Fibroblast of lung (primary cell): ENCODE results near the gene COLEC12. TPM values are rescaled to one million over a fixed set of nuclear protein-coding genes. Genes with fewer than 3 reads are reported as not detected.

Experiments
- DNase-seq, 2 donors: peaks; one replicate each; pipeline versions ENCODE4 v3.0.0 to v3.0.0-alpha.2; 2010; ENCODE audit warnings: low read depth in 2 of 2
- H2AFZ ChIP-seq: 2 replicates; pipeline ENCODE4 v1.5.1; 2012; ENCODE audit warnings: low read length, control low read depth, inconsistent platforms
- H3K27ac ChIP-seq: 2 replicates; pipeline ENCODE4 v1.5.1; 2011; ENCODE audit warnings: low read length, control low read depth; ENCODE audit not compliant: insufficient read depth
- H3K27me3 ChIP-seq: 2 replicates; pipeline ENCODE4 v1.5.1; 2011; ENCODE audit warnings: mild to moderate bottlenecking, low read length; ENCODE audit not compliant: control insufficient read depth, insufficient read depth
- H3K36me3 ChIP-seq: 2 replicates; pipeline ENCODE4 v1.5.1; 2011; ENCODE audit warnings: low read length; ENCODE audit not compliant: control insufficient read depth, insufficient read depth
- H3K4me1 ChIP-seq: 2 replicates; pipeline ENCODE4 v1.5.1; 2011; ENCODE audit warnings: low read length; ENCODE audit not compliant: control insufficient read depth, insufficient read depth; ENCODE audit errors: extremely low read depth
- H3K4me2 ChIP-seq: 2 replicates; pipeline ENCODE4 v1.5.1; 2011; ENCODE audit warnings: low read length, control low read depth; ENCODE audit not compliant: insufficient read depth; ENCODE audit errors: extremely low read depth
- H3K4me3 ChIP-seq, 4 experiments: fragments of 200-600 bp in 1 of 4; sonication (generic) in 1 of 4; replicated peaks in 1 of 4; 2 replicates each; pipeline ENCODE4 v1.5.1; 2011 to 2016; ENCODE audit warnings: low read length in 4 of 4, low read depth in 3 of 4, mild to moderate bottlenecking in 3 of 4, control low read depth in 2 of 4, inconsistent platforms in 1 of 4, mixed read lengths in 1 of 4; ENCODE audit not compliant: insufficient read depth in 1 of 4; ENCODE audit errors: control extremely low read depth in 1 of 4
- H3K79me2 ChIP-seq: 2 replicates; pipeline ENCODE4 v1.5.1; 2012; ENCODE audit warnings: mild to moderate bottlenecking, low read length, inconsistent platforms; ENCODE audit not compliant: control insufficient read depth, insufficient read depth
- H3K9ac ChIP-seq: 2 replicates; pipeline ENCODE4 v1.5.1; 2011; ENCODE audit warnings: mild to moderate bottlenecking, low read length, control low read depth; ENCODE audit not compliant: insufficient read depth
- H3K9me3 ChIP-seq: 2 replicates; pipeline ENCODE4 v1.5.1; 2012; ENCODE audit warnings: low read depth, low read length; ENCODE audit not compliant: control insufficient read depth, insufficient read depth
- H4K20me1 ChIP-seq: 2 replicates; pipeline ENCODE4 v1.5.1; 2011; ENCODE audit warnings: low read length; ENCODE audit not compliant: control insufficient read depth, insufficient read depth; ENCODE audit errors: extremely low read depth
- EZH2 ChIP-seq: IDR thresholded peaks from 2 replicates; pipeline ENCODE4 v1.5.1; 2012; ENCODE audit warnings: low read length, control low read depth, mild to moderate bottlenecking; ENCODE audit errors: missing control alignments
- polyA plus RNA-seq, 2 donors: library from polyadenylated mRNA; depleted of rRNA in 1 of 2; stranded (reverse) in 1 of 2; unstranded in 1 of 2; fragments of >200 nt; gene quantifications; 2 replicates each; pipeline ENCODE4 v1.2.1, GENCODE V29; 2011 to 2012; ENCODE audit warnings: missing spikeins in 1 of 2
- total RNA-seq: library from RNA; depleted of rRNA; stranded (reverse); fragments of >200 nt; gene quantifications from 2 replicates; pipeline ENCODE4 v1.2.1, GENCODE V29; 2014
- TF ChIP-seq, protein P1 (sequence below), 2 donors: IDR thresholded peaks in 1 of 2; conservative IDR thresholded peaks in 1 of 2; 1 replicate in 1 of 2; 2 replicates in 1 of 2; pipeline ENCODE4 v1.5.1; 2011 to 2012; ENCODE audit warnings: low read length in 2 of 2, control low read depth in 1 of 2, inconsistent platforms in 1 of 2, low read depth in 1 of 2, mild to moderate bottlenecking in 1 of 2

COLEC12 gene
- total and polyA plus RNA-seq, 2 donors (not counting 1 experiment from before 2014, with no cell fraction given), result 20.0 to 24.8 TPM

DNA sequence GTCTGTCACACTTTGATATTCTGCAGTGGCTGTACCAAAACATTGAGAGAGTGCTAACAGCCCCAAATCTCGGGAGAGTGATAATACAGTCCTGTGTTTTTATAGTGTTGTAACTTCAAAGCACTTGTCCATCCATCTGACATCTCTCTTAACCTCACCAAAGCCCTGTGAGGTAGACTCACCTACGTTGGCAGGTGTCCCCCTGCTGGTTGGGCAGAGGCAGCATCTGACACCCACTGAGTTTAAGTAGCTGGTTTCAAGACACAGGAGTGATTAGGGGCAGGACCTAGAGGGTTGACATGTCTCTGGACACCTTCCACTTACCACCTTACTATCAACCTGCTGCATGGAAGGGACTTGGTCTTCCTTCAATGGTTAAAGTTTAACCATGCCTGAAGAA lies 22.9 kb downstream of the COLEC12 start:
- H3K27ac ChIP-seq, result no peak overlapping the region
- H4K20me1 ChIP-seq, result no peaks in the 10 kb centered on the region
- H3K4me1 ChIP-seq, result peaks cover 17% of the 10 kb centered on the region
- H3K9ac ChIP-seq, result no peak overlapping the region
- H3K9me3 ChIP-seq, result no peaks in the 10 kb centered on the region
- no peaks in the 10 kb centered on the region for H3K27me3 ChIP-seq
- DNase-seq, result no peak
- H3K4me3 ChIP-seq, result no peak overlapping the region
- H2AFZ ChIP-seq, result no peak overlapping the region
- no peaks in the 10 kb centered on the region for H3K79me2 ChIP-seq
- H3K4me2 ChIP-seq, result no peak overlapping the region
- H3K36me3 ChIP-seq, result no peaks in the 10 kb centered on the region
- TF ChIP-seq, protein P1, sequence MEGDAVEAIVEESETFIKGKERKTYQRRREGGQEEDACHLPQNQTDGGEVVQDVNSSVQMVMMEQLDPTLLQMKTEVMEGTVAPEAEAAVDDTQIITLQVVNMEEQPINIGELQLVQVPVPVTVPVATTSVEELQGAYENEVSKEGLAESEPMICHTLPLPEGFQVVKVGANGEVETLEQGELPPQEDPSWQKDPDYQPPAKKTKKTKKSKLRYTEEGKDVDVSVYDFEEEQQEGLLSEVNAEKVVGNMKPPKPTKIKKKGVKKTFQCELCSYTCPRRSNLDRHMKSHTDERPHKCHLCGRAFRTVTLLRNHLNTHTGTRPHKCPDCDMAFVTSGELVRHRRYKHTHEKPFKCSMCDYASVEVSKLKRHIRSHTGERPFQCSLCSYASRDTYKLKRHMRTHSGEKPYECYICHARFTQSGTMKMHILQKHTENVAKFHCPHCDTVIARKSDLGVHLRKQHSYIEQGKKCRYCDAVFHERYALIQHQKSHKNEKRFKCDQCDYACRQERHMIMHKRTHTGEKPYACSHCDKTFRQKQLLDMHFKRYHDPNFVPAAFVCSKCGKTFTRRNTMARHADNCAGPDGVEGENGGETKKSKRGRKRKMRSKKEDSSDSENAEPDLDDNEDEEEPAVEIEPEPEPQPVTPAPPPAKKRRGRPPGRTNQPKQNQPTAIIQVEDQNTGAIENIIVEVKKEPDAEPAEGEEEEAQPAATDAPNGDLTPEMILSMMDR (conservative IDR thresholded peaks at IDR 0.05 in 1 of 2, IDR thresholded peaks at IDR 0.05 in 1 of 2; ENCODE audit: low read depth in 1 of 2, low read length in 2 of 2), result peak in 1 of 2 donors; percentile 3
- TF ChIP-seq EZH2, result no peak

DNA sequence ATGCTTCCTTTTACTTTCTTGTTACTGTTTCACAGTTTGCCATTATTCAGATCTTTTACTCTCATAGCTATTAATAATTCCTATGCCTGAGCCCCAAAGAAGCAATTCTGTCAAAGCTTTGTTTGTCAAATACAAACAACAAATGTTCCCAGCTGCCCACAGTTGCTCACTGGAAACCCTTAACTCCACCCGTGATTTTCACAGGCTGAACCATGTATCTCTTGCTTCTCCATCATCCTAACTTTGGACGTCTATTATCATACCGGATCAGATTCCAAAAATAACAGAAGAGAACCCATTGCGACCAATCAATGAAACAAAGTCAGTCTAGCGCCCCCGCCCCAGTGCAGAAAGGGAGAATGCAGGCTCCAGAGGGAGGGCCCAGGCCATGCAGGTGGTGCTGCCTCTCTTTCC lies 24.2 kb downstream of the COLEC12 start:
- H4K20me1 ChIP-seq, result no peaks in the 10 kb centered on the region
- H3K36me3 ChIP-seq, result no peaks in the 10 kb centered on the region
- H3K9ac ChIP-seq, result no peak overlapping the region
- peaks cover 22% of the 10 kb centered on the region for H3K4me1 ChIP-seq
- no peak overlapping the region for H3K27ac ChIP-seq
- no peaks in the 10 kb centered on the region for H3K79me2 ChIP-seq
- DNase-seq, result no peak
- no peaks in the 10 kb centered on the region for H3K27me3 ChIP-seq
- no peak overlapping the region for H3K4me2 ChIP-seq
- TF ChIP-seq, protein P1 (conservative IDR thresholded peaks at IDR 0.05 in 1 of 2, IDR thresholded peaks at IDR 0.05 in 1 of 2; ENCODE audit: low read depth in 1 of 2, low read length in 2 of 2), result no peak
- TF ChIP-seq EZH2, result no peak
- no peak overlapping the region for H3K4me3 ChIP-seq
- no peak overlapping the region for H2AFZ ChIP-seq
- H3K9me3 ChIP-seq, result no peaks in the 10 kb centered on the region

DNA sequence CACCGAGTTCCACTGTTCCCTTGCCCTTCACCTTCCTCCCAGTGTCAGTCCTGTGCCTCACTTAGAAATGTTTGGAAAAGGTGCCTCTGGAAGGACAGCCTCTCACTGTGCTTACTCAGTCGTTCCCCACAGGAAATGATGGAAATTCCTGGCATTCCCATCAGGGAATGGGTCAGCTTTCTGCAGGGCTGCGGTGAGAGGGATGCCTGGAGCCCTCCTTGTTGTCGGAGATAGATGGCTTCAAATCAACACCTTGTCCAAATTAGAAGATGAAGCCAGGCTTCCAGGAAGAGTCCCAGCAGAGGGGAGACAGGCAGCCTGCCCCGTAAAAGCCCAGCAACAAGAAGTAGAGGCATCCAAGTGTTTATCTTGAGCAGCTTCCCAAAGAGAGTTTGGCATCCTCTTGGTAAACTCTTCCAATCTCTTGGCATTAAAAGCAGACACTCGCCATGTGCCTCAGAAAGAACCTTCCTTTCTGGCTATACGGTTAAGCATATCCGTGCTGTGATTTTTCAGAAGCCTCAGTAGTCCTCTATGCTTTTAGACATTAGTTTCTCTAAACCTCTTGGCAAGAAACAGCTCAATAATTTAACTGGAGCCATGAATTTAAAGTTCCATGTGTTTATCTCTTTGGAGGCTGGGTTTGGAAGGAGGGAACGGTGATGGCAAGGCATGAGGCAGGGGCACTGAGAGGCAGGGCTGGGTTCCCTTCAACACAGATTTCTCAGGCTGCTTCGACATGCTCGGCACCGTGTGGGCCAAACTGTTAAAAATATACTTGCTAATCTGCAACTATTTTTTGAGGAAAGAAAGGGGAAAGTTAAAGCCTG lies 25.1 kb downstream of the COLEC12 start:
- Histone ChIP-seq H3K36me3 (no peaks in the 10 kb centered on the region), H4K20me1 (no peaks in the 10 kb centered on the region), H3K79me2 (no peaks in the 10 kb centered on the region), H3K4me3 (no peak overlapping the region), H2AFZ (no peak overlapping the region), H3K27me3 (no peaks in the 10 kb centered on the region), H3K4me2 (peak overlapping the region; percentile 26), H3K27ac (peak overlapping the region; percentile 20), H3K4me1 (peaks cover 22% of the 10 kb centered on the region), H3K9ac (no peak overlapping the region), H3K9me3 (no peaks in the 10 kb centered on the region)
- DNase-seq, result peak; percentile 42 to 96
- no peak for TF ChIP-seq EZH2
- TF ChIP-seq, protein P1 (conservative IDR thresholded peaks at IDR 0.05 in 1 of 2, IDR thresholded peaks at IDR 0.05 in 1 of 2; ENCODE audit: low read depth in 1 of 2, low read length in 2 of 2), result no peak
